GM12878 (cell line): ENCODE data around the gene CEP126. TPM values are rescaled to one million over a fixed set of nuclear protein-coding genes. Genes with fewer than 3 reads are reported as not detected.

Experiments used
- ATAC-seq: fragments of 200-7000 bp; cut with Tn5 transposase; 3 replicates; pipeline ENCODE4 v1.9.1; 2020; ENCODE audit warnings: mild to moderate bottlenecking, moderate library complexity
- BruUV-seq: library from RNA; stranded (reverse); fragments of 400-500 nt; replicated peaks from 2 replicates; lab custom pipeline; 2021; lab: Mats Ljungman, UMichigan
- CTCF ChIA-PET: fragments of 300-600 bp; sonication (Branson Sonifier 250); formaldehyde crosslinking; extraction: SDS; loops from one replicate; lab custom pipeline; 2021; ENCODE audit warnings: inconsistent platforms; lab: Yijun Ruan, JAX
- POLR2A ChIA-PET: fragments of 350-600 bp; formaldehyde crosslinking; extraction: SDS; loops from one replicate; lab custom pipeline; 2021; ENCODE audit warnings: inconsistent platforms; lab: Charles Lee
- RAD21 ChIA-PET: fragments of 300-600 bp; sonication (Branson Sonifier 250); formaldehyde crosslinking; loops from one replicate; lab custom pipeline; 2023; ENCODE audit warnings: antibody characterized with exemption; ENCODE audit not compliant: unreplicated experiment; lab: Charles Lee
- SMC1A ChIA-PET: fragments of 300-600 bp; sonication (Branson Sonifier 250); formaldehyde crosslinking; loops from one replicate; lab custom pipeline; 2023; ENCODE audit not compliant: unreplicated experiment, uncharacterized antibody; lab: Charles Lee
- DNase-seq: peaks from one replicate; pipeline ENCODE4 v3.0.0-alpha.2; 2011; ENCODE audit warnings: low read depth, low spot score
- FAIRE-seq: peaks from 3 replicates; lab custom pipeline; 2011; peaks lifted over from hg19 to GRCh38; lab: Jason Lieb, UNC
- H2AFZ ChIP-seq: 2 replicates; pipeline ENCODE4 v1.6.0; 2011; ENCODE audit warnings: low read depth, low read length, control low read depth; ENCODE audit not compliant: control insufficient read depth
- H3K27ac ChIP-seq: 2 replicates; pipeline ENCODE4 v1.5.1; 2011; ENCODE audit warnings: control low read depth; ENCODE audit not compliant: control insufficient read depth, insufficient read depth
- H3K27me3 ChIP-seq, 2 experiments: replicated peaks in 1 of 2; 2 replicates each; pipeline versions ENCODE4 v1.6.0 to v1.6.1; 2011; ENCODE audit warnings: low read length in 1 of 2; ENCODE audit not compliant: control insufficient read depth in 2 of 2, insufficient read depth in 2 of 2
- H3K36me3 ChIP-seq, 2 experiments: 2 replicates each; pipeline ENCODE4 v1.5.1; 2011; ENCODE audit warnings: low read length in 1 of 2; ENCODE audit not compliant: control insufficient read depth in 2 of 2, insufficient read depth in 2 of 2
- H3K4me1 ChIP-seq: 2 replicates; pipeline ENCODE4 v1.6.1; 2011; ENCODE audit warnings: mild to moderate bottlenecking, low read length, moderate library complexity, mixed read lengths; ENCODE audit not compliant: control insufficient read depth, insufficient read depth
- H3K4me2 ChIP-seq: 2 replicates; pipeline ENCODE4 v1.6.0; 2011; ENCODE audit warnings: control low read depth; ENCODE audit not compliant: control insufficient read depth, insufficient read depth
- H3K4me3 ChIP-seq: fragments of 200-600 bp; sonication (generic); 2 replicates; pipeline ENCODE4 v1.5.1; 2016
- H3K79me2 ChIP-seq: 2 replicates; pipeline ENCODE4 v1.6.0; 2011; ENCODE audit warnings: low read length; ENCODE audit not compliant: control insufficient read depth, insufficient read depth
- H3K9ac ChIP-seq: 2 replicates; pipeline ENCODE4 v1.8.0; 2011; ENCODE audit warnings: low read length, control low read depth, mixed read lengths; ENCODE audit not compliant: control insufficient read depth, insufficient read depth
- H3K9me3 ChIP-seq: replicated peaks from 3 replicates; pipeline ENCODE4 v1.5.1; 2011; ENCODE audit warnings: mild to moderate bottlenecking, low read length; ENCODE audit not compliant: control insufficient read depth, insufficient read depth
- H4K20me1 ChIP-seq: 2 replicates; pipeline ENCODE4 v1.6.0; 2011; ENCODE audit not compliant: control insufficient read depth, insufficient read depth
- BMI1 ChIP-seq: fragments of 450-650 bp; IDR thresholded peaks from 2 replicates; pipeline ENCODE4 v1.6.1; 2016; ENCODE audit warnings: mild to moderate bottlenecking, moderate library complexity, borderline replicate concordance
- ESRRA ChIP-seq: IDR thresholded peaks from 2 replicates; pipeline ENCODE4 v1.6.1; 2012; ENCODE audit warnings: mild to moderate bottlenecking, low read length, improper control_type of control experiment
- FOS ChIP-seq: IDR thresholded peaks from 3 replicates; pipeline ENCODE4 v1.6.1; 2011; ENCODE audit warnings: borderline replicate concordance; ENCODE audit not compliant: insufficient read length; ENCODE audit errors: extremely low read depth
- IRF4 ChIP-seq: IDR thresholded peaks from 2 replicates; pipeline ENCODE4 v1.6.1; 2011; ENCODE audit warnings: low read depth, low read length
- MEF2B ChIP-seq: fragments of 450-650 bp; IDR thresholded peaks from 2 replicates; pipeline ENCODE4 v1.6.1; 2018; ENCODE audit warnings: mild to moderate bottlenecking, moderate library complexity; ENCODE audit not compliant: partially characterized antibody, poor library complexity, severe bottlenecking
- NFIC ChIP-seq: IDR thresholded peaks from 2 replicates; pipeline ENCODE4 v1.6.1; 2012; ENCODE audit warnings: low read depth, mild to moderate bottlenecking, inconsistent platforms, low read length, moderate library complexity
- NR2C1 ChIP-seq: fragments of 450-650 bp; IDR thresholded peaks from 2 replicates; pipeline ENCODE4 v1.6.1; 2017; ENCODE audit warnings: antibody characterized with exemption, mild to moderate bottlenecking, moderate library complexity
- NR2F1 ChIP-seq: fragments of 450-650 bp; conservative IDR thresholded peaks from 2 replicates; pipeline ENCODE4 v1.6.1; 2017; ENCODE audit warnings: mild to moderate bottlenecking
- RBBP5 ChIP-seq: fragments of 200-600 bp; sonication (generic); conservative IDR thresholded peaks from 2 replicates; pipeline ENCODE4 v1.6.1; 2016
- SMAD1 ChIP-seq: fragments of 450-650 bp; IDR thresholded peaks from 2 replicates; pipeline ENCODE4 v1.6.1; 2018; ENCODE audit warnings: mild to moderate bottlenecking, low read depth; ENCODE audit not compliant: partially characterized antibody
- SPI1 ChIP-seq: IDR thresholded peaks from 2 replicates; pipeline ENCODE4 v1.6.1; 2011; ENCODE audit warnings: low read depth, mild to moderate bottlenecking, low read length, moderate library complexity, borderline replicate concordance; ENCODE audit not compliant: insufficient read depth
- TBL1XR1 ChIP-seq: IDR thresholded peaks from 2 replicates; pipeline ENCODE4 v1.6.1; 2012; ENCODE audit warnings: low read depth, low read length, improper control_type of control experiment
- WRNIP1 ChIP-seq: IDR thresholded peaks from 2 replicates; pipeline ENCODE4 v1.6.1; 2011; ENCODE audit warnings: low read depth, low read length, improper control_type of control experiment, borderline replicate concordance
- WGBS: methylation state at CpG from one replicate; pipeline ENCODE4 v1.1.6; 2016; ENCODE audit warnings: low lambda C conversion rate; ENCODE audit not compliant: insufficient replicate concordance, insufficient coverage; ENCODE audit errors: missing lambda C conversion rate; 5-methylcytosine and 5-hydroxymethylcytosine counted together
- in situ Hi-C: fragments of 300-500 bp; cut with MboI; formaldehyde crosslinking; loops from 9 replicates; pipeline ENCODE4 v1.14.3; 2018; ENCODE audit warnings: mixed read lengths
- intact Hi-C: fragments of 100-400 bp; cut with micrococcal nuclease; formaldehyde crosslinking; loops from one replicate; pipeline ENCODE4 v1.14.2; 2022; ENCODE audit not compliant: unreplicated experiment
- polyA plus RNA-seq, 11 experiments: library from polyadenylated mRNA; depleted of rRNA in 4 of 11; unstranded in 6 of 11; stranded (reverse) in 5 of 11; fragments of >200 nt; fragmentation: Nextera tagmentation in 4 of 11; fragmentation: Illumina TruSeq in 1 of 11; extraction: Ambion mirVana in 4 of 11; extraction: Trizol in 1 of 11; gene quantifications; 1 replicate in 1 of 11; 2 replicates in 10 of 11; pipeline versions ENCODE4 v1.2.1 to v1.2.3, GENCODE V29; 2011 to 2016; ENCODE audit warnings: inconsistent platforms in 2 of 11, missing spikeins in 2 of 11, low read depth in 1 of 11
- total RNA-seq, 4 experiments: library from RNA; depleted of rRNA in 3 of 4; stranded (reverse); fragments of >200 nt in 3 of 4; fragmentation: Illumina TruSeq in 1 of 4; extraction: Trizol in 1 of 4; gene quantifications; 2 replicates each; pipeline versions ENCODE4 v1.2.1 to v1.2.3, GENCODE V29; 2013 to 2021

Gene CEP126
- total and polyA plus RNA-seq, 10 of the 15 experiments (the other 5 are each of a cell fraction or from before 2014, with no cell fraction given) = 0.01 TPM; not detected in 8

- RAD21 ChIA-PET = no interaction called here
- 17% methylated on average over 6 of the region's 6 CpGs for whole genome bisulfite sequencing
These were observed 471 bp upstream of the CEP126 start for GRCh38 chr11:101914341-101914737.

DNA sequence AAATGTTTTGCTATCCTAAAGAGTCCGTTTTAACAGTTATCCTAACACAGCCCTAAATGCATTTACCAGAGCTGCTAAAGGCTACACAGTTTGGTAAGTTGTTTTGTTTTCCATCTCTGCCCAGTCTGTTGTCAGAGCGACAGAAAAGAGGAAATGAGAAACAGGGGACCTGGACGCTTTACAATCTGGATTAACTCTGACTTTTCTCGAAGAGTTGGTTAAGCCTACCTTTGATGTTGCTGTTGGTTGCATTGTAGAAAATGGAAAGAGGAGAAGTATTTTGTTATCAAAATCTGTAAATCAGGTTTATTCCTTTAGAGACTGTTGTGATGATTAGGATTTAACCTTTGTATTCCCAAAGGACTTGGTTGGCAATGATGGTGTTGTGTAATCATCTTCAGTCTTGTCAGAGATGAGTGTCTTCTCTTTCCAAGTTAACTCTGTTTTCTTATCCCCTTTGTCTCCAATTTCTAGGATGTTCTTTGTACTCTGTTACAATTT is 1.0 kb downstream of the CEP126 start:
- Histone ChIP-seq H3K9me3 (no peaks in the 10 kb centered on the region), H3K4me1 (0 out of 2 replicates have a peak, but pooled peaks cover 3% of the 10 kb centered on the region), H3K36me3 (no peaks in the 10 kb centered on the region), H3K4me3 (no peak overlapping the region), H3K27ac (no peak overlapping the region), H3K27me3 (no peaks in the 10 kb centered on the region; a peak in 1 of 4 replicates), H3K79me2 (no peaks in the 10 kb centered on the region), H4K20me1 (no peaks in the 10 kb centered on the region), H3K4me2 (no peak overlapping the region), H3K9ac (no peak overlapping the region), H2AFZ (peak overlapping the region; percentile 90; the same call in 1 of the 2 replicates)
- RAD21 ChIA-PET = no interaction called here
- POLR2A ChIA-PET = no interaction called here
- BruUV-seq = no TSS peak
- 0% methylated on average over 4 of the region's 4 CpGs for WGBS
- in situ Hi-C loops (no loop called here), intact Hi-C loops (no loop called here)
- SMC1A ChIA-PET = no interaction called here
- FAIRE-seq (no peak), ATAC-seq (peak; percentile 74), DNase-seq (no peak)
- CTCF ChIA-PET = no interaction called here
- TF ChIP-seq NR2F1 (no peak), SPI1 (peak; percentile 96), MEF2B (peak; percentile 26), IRF4 (0 out of 2 replicates have a peak, but pooled peaks have one; percentile 55), BMI1 (peak; percentile 50; the same call in 1 of the 2 replicates), SMAD1 (no peak)

More at GRCh38 chr11:101914341-101914737, 471 bp upstream of the CEP126 start:
- in situ Hi-C loops (no loop called here), intact Hi-C loops (no loop called here)
- POLR2A ChIA-PET = no interaction called here
- Histone ChIP-seq H3K4me1 (0 out of 2 replicates have a peak, but pooled peaks cover 3% of the 10 kb centered on the region), H3K9ac (no peak overlapping the region), H3K27me3 (no peaks in the 10 kb centered on the region), H3K27ac (no peak overlapping the region), H3K9me3 (no peaks in the 10 kb centered on the region), H3K4me3 (peak overlapping the region; percentile 68; the same call in 1 of the 2 replicates), H3K79me2 (no peaks in the 10 kb centered on the region), H3K36me3 (no peaks in the 10 kb centered on the region), H4K20me1 (no peaks in the 10 kb centered on the region), H3K4me2 (peak overlapping the region; percentile 95), H2AFZ (peak overlapping the region; percentile 90)
- SMC1A ChIA-PET = interaction anchor here (0.9 to 1.1 kb wide), 2 partner anchors 10 to 752 kb away, joined by 3 read pairs; no protein-coding TSS in a partner anchor
- peak; percentile 23 for FAIRE-seq
- no peak for ATAC-seq
- no TSS peak for BruUV-seq
- no peak for TF ChIP-seq NFIC
- no peak for TF ChIP-seq TBL1XR1
- no peak for TF ChIP-seq WRNIP1
- TF ChIP-seq FOS = no peak
- no peak for TF ChIP-seq ESRRA
- TF ChIP-seq NR2C1 = no peak
- TF ChIP-seq RBBP5 = no peak
- CTCF ChIA-PET = interaction anchor here (0.9 to 1.2 kb wide), 3 partner anchors 53 to 94 kb away, joined by 4 to 6 read pairs (median 5); no protein-coding TSS in a partner anchor
- DNase-seq = no peak
